Neuronal stem cell (in vitro differentiated cells): ENCODE data around the gene TMEM121B.

ENCODE experiments used
- DNase-seq: peaks from one replicate; pipeline ENCODE4 v3.0.0-alpha.2; 2013; ENCODE audit warnings: low spot score
- H2AFZ ChIP-seq: one replicate; pipeline ENCODE4 v1.6.1; 2013; ENCODE audit warnings: mild to moderate bottlenecking, low read length, inconsistent platforms
- H2AK5ac ChIP-seq: 2 replicates; pipeline ENCODE4 v1.6.1; 2013; ENCODE audit warnings: low read depth, mild to moderate bottlenecking, inconsistent platforms, low read length, moderate library complexity, mixed read lengths
- H2BK120ac ChIP-seq: 2 replicates; pipeline ENCODE4 v1.6.1; 2013; ENCODE audit warnings: low read depth, mild to moderate bottlenecking, inconsistent platforms, low read length, moderate library complexity, mixed read lengths
- H2BK12ac ChIP-seq: one replicate; pipeline ENCODE4 v1.6.1; 2013; ENCODE audit warnings: low read length, inconsistent platforms
- H2BK15ac ChIP-seq: 2 replicates; pipeline ENCODE4 v1.6.1; 2013; ENCODE audit warnings: mild to moderate bottlenecking, low read length, inconsistent platforms, mixed read lengths
- H2BK5ac ChIP-seq: one replicate; pipeline ENCODE4 v1.6.1; 2013; ENCODE audit warnings: inconsistent platforms, mild to moderate bottlenecking, low read length, moderate library complexity
- H3K14ac ChIP-seq: one replicate; pipeline ENCODE4 v1.6.1; 2013; ENCODE audit warnings: low read length, inconsistent platforms
- H3K18ac ChIP-seq: 2 replicates; pipeline ENCODE4 v1.6.1; 2013; ENCODE audit warnings: low read length, inconsistent platforms
- H3K23ac ChIP-seq: 2 replicates; pipeline ENCODE4 v1.6.1; 2013; ENCODE audit warnings: low read depth, mild to moderate bottlenecking, mixed read lengths, low read length, inconsistent platforms; ENCODE audit not compliant: poor library complexity
- H3K27ac ChIP-seq: replicated peaks from 3 replicates; pipeline ENCODE4 v1.5.1; 2013; ENCODE audit warnings: low read length, inconsistent platforms
- H3K27me3 ChIP-seq, 3 experiments: 2 replicates each; pipeline ENCODE4 v1.6.1; 2013; ENCODE audit warnings: low read length in 3 of 3, mild to moderate bottlenecking in 2 of 3, inconsistent platforms in 1 of 3, low read depth in 1 of 3, mixed read lengths in 1 of 3, moderate library complexity in 1 of 3; ENCODE audit not compliant: control insufficient read depth in 3 of 3, insufficient read depth in 3 of 3
- H3K36me3 ChIP-seq, 2 donors: replicated peaks in 1 of 2; 2 replicates each; pipeline ENCODE4 v1.6.1; 2013; ENCODE audit warnings: low read length in 2 of 2; ENCODE audit not compliant: control insufficient read depth in 2 of 2, insufficient read depth in 2 of 2
- H3K4ac ChIP-seq: 2 replicates; pipeline ENCODE4 v1.6.1; 2013; ENCODE audit warnings: inconsistent platforms, mild to moderate bottlenecking, low read length, moderate library complexity
- H3K4me1 ChIP-seq, 2 donors: 1 replicate in 1 of 2; 2 replicates in 1 of 2; pipeline ENCODE4 v1.6.1; 2013; ENCODE audit warnings: low read length in 2 of 2, low read depth in 1 of 2; ENCODE audit not compliant: control insufficient read depth in 2 of 2, insufficient read depth in 1 of 2
- H3K4me2 ChIP-seq: one replicate; pipeline ENCODE4 v1.6.1; 2013; ENCODE audit warnings: mild to moderate bottlenecking, low read length, inconsistent platforms; ENCODE audit not compliant: insufficient read depth, poor library complexity, severe bottlenecking
- H3K4me3 ChIP-seq, 2 donors: 2 replicates each; pipeline ENCODE4 v1.5.1; 2013; ENCODE audit warnings: low read length in 2 of 2, mild to moderate bottlenecking in 2 of 2, inconsistent platforms in 1 of 2, moderate library complexity in 1 of 2
- H3K79me1 ChIP-seq: one replicate; pipeline ENCODE4 v1.6.1; 2013; ENCODE audit warnings: low read depth, mild to moderate bottlenecking, inconsistent platforms, low read length, moderate library complexity
- H3K9ac ChIP-seq: one replicate; pipeline ENCODE4 v1.6.1; 2013; ENCODE audit warnings: mild to moderate bottlenecking, low read depth, low read length, inconsistent platforms; ENCODE audit not compliant: poor library complexity
- H3K9me3 ChIP-seq, 2 donors: replicated peaks in 1 of 2; 2 replicates each; pipeline versions ENCODE3 to v1.6.1; 2013; ENCODE audit warnings: low read length in 2 of 2, mild to moderate bottlenecking in 2 of 2, inconsistent platforms in 1 of 2, low read depth in 1 of 2, mixed read lengths in 1 of 2, moderate library complexity in 1 of 2; ENCODE audit not compliant: control insufficient read depth in 2 of 2, insufficient read depth in 1 of 2
- H4K8ac ChIP-seq: one replicate; pipeline ENCODE4 v1.6.1; 2013; ENCODE audit warnings: low read depth, mild to moderate bottlenecking, inconsistent platforms, low read length, moderate library complexity
- H4K91ac ChIP-seq: one replicate; pipeline ENCODE4 v1.6.1; 2013; ENCODE audit warnings: low read length, low read depth, mild to moderate bottlenecking, inconsistent platforms; ENCODE audit not compliant: poor library complexity
- WGBS, 2 donors: extraction: QIAGEN DNeasy Blood & Tissue Kit; methylation state at CpG; one replicate each; pipeline ENCODE4 v1.1.7; 2013; ENCODE audit warnings: missing lambda C conversion rate in 2 of 2, mixed read lengths in 1 of 2; ENCODE audit not compliant: insufficient read length in 2 of 2, insufficient replicate concordance in 1 of 2; ENCODE audit errors: extremely low coverage in 2 of 2; 5-methylcytosine and 5-hydroxymethylcytosine counted together

TMEM121B gene

DNA sequence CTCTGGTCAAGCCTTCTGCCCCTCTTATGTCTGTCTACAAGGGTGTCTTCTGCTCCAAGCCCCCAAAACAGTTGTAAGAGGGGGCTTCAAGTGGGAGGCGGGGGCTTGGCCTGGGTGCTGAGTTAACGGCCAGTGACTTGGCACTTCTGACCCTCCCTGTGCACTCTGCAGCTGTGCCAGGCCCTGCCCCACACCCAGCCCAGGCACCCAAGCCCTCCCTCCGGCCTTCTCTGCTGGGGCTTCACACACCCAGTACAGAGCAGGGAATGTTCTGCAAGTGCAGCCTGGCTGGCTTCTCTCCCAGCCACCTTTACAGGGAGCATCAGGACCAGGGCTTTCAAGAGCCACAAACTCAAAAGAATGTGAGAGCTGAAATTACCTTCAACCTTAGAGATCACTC is 3.8 kb downstream of the TMEM121B start:
- no peak for DNase-seq
- Histone ChIP-seq H3K4me2 (no peak overlapping the region), H2BK120ac (no peak overlapping the region), H3K4me3 (peak overlapping the region in 1 of 2 donors; percentile 46), H3K27ac (no peak overlapping the region), H3K23ac (no peak overlapping the region), H3K14ac (no peak overlapping the region), H3K27me3 (peaks cover 0 to 6% (median 0%) of the 10 kb centered on the region in 3 experiments), H3K4me1 (peaks cover 21% of the 10 kb centered on the region in 2 donors), H3K9me3 (no peaks in the 10 kb centered on the region), H3K18ac (no peak overlapping the region), H2AK5ac (no peak overlapping the region), H4K91ac (no peak overlapping the region), H3K9ac (peak overlapping the region; percentile 15), H3K36me3 (peaks cover 0 to 7% of the 10 kb centered on the region in 2 donors), H3K79me1 (peaks cover 4% of the 10 kb centered on the region), H2AFZ (no peak overlapping the region), H4K8ac (no peak overlapping the region), H3K4ac (no peak overlapping the region), H2BK12ac (no peak overlapping the region), H2BK15ac (no peak overlapping the region), H2BK5ac (no peak overlapping the region)
- WGBS, 2 donors: no CpG with 5 or more reads among the region's 3 CpGs

DNA sequence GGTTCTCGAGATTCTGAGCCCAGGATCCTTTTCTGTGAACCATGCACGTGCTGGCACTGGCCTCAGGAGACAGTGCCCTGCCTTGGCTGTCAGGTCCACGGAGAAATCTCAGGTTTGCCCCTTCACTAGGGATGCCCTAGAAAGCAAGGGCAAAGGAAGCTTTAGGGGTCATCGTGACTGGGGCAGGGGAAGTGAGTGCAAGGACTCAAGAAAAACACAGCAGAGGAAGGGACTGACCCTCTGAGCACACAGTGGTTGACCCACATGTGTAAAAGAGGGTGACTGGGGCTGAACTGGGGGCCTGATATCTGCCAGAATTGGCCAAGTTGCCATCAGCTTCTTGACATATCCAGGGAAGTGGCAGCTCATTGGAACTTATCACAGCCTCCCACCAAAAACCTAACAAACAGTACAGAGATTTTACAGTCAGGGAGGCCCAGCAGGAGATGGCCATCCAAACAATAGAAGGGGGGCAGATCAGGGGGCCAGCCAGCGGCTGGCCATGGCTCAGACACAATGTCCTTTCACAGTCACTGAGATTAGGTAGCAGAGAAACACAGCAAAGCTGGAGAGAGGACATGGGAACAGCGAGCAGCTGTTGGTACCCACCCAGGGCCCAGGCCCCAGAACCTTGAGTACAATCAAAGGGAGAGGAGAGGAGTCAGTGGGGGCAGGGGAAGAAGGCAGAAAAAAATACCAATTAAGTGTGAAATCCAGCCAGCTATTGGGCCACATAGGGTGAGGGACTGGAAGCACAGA is 4.4 kb downstream of the TMEM121B start:
- Histone ChIP-seq H3K4ac (no peak overlapping the region), H3K79me1 (peaks cover 4% of the 10 kb centered on the region), H3K27me3 (peaks cover 0 to 6% (median 0%) of the 10 kb centered on the region in 3 experiments), H3K27ac (no peak overlapping the region), H3K9me3 (no peaks in the 10 kb centered on the region), H2BK15ac (no peak overlapping the region), H3K18ac (no peak overlapping the region), H3K14ac (no peak overlapping the region), H3K4me1 (peaks cover 16 to 18% of the 10 kb centered on the region in 2 donors), H2AFZ (no peak overlapping the region), H3K23ac (peak overlapping the region; percentile 61), H2BK12ac (no peak overlapping the region), H2AK5ac (no peak overlapping the region), H2BK120ac (no peak overlapping the region), H3K4me3 (no peak overlapping the region), H4K8ac (no peak overlapping the region), H3K4me2 (no peak overlapping the region), H4K91ac (no peak overlapping the region), H3K9ac (peak overlapping the region; percentile 15), H3K36me3 (peaks cover 0 to 7% of the 10 kb centered on the region in 2 donors), H2BK5ac (no peak overlapping the region)
- no CpG with 5 or more reads among the region's 6 CpGs for WGBS, 2 donors
- no peak for DNase-seq

DNA sequence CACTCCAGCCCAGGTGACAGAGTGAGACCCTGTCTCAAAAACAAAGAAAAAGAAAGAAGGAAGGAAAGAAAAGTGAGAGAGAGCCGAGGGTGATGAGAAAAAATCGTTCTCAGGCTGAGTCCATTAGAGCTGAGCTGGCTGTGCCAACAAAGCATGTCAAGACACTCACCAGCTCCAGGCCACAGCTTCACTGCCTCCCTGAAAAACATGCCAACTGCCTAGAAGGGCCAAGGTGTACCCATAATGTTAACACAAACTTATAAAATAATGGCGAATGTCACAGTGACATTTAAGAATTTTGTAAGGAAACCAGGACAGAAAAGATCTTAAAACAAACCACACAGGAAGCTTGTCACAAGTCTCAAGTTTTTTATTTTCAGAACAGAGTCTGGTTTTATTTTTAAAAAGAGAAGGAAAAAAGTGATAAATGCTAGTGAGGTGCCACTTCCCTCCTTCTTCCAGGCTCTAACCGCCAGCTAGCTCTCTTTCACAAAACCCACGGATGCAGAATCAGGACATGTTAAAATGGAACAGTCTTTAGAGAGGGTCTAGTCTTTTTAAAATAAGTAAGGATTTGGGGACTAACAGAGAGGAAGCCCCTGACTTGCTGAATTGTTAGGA is 5.1 kb downstream of the TMEM121B start:
- Histone ChIP-seq H3K36me3 (peaks cover 0 to 7% of the 10 kb centered on the region in 2 donors), H4K8ac (no peak overlapping the region), H3K27ac (no peak overlapping the region), H3K79me1 (peaks cover 4% of the 10 kb centered on the region), H2BK5ac (no peak overlapping the region), H2AK5ac (no peak overlapping the region), H3K4me1 (peaks cover 16 to 18% of the 10 kb centered on the region in 2 donors), H3K14ac (no peak overlapping the region), H3K4me2 (no peak overlapping the region), H3K9me3 (no peaks in the 10 kb centered on the region), H3K9ac (no peak overlapping the region), H4K91ac (no peak overlapping the region), H2BK12ac (no peak overlapping the region), H2BK15ac (no peak overlapping the region), H3K4ac (no peak overlapping the region), H3K23ac (no peak overlapping the region), H2BK120ac (no peak overlapping the region), H3K27me3 (peaks cover 0 to 6% (median 0%) of the 10 kb centered on the region in 3 experiments), H3K18ac (no peak overlapping the region), H2AFZ (no peak overlapping the region), H3K4me3 (no peak overlapping the region)
- no peak for DNase-seq
- no CpG with 5 or more reads among the region's 5 CpGs for WGBS, 2 donors

DNA sequence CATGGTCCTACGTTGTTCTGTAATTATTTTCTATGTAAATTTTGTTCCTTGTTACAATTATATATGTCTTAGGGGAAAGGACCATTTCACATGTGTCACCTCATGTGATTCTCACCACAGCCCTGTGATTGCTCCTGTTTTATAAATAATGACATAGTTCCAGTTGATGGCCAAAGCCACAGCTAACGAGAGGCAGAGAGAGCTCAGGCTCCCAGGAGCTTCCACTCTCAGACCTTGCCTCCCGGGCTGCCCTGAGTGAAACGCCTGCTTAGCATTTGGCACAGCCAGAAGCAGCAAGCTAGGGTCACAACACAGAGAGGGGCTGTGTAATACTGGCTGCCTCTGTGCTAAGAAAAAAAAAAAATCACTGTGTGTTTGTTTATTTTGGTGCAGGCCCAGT is 5.9 kb downstream of the TMEM121B start:
- no peak overlapping the region for H3K14ac ChIP-seq
- H2BK120ac ChIP-seq: no peak overlapping the region
- peaks cover 0 to 6% (median 0%) of the 10 kb centered on the region in 3 experiments for H3K27me3 ChIP-seq
- DNase-seq: no peak
- no peak overlapping the region for H3K18ac ChIP-seq
- H2AK5ac ChIP-seq: no peak overlapping the region
- H3K9ac ChIP-seq: no peak overlapping the region
- no peak overlapping the region for H3K23ac ChIP-seq
- no peak overlapping the region for H2BK15ac ChIP-seq
- H3K4me2 ChIP-seq: no peak overlapping the region
- no peak overlapping the region for H3K27ac ChIP-seq
- no peak overlapping the region for H4K8ac ChIP-seq
- H3K36me3 ChIP-seq: peaks cover 0 to 7% of the 10 kb centered on the region in 2 donors
- H2AFZ ChIP-seq: no peak overlapping the region
- H4K91ac ChIP-seq: no peak overlapping the region
- no peak overlapping the region for H3K4me3 ChIP-seq
- no peak overlapping the region for H3K4ac ChIP-seq
- H2BK12ac ChIP-seq: no peak overlapping the region
- WGBS, 2 donors: no CpG with 5 or more reads among the region's 4 CpGs
- H3K79me1 ChIP-seq: peaks cover 4% of the 10 kb centered on the region
- H3K4me1 ChIP-seq: peaks cover 15 to 18% of the 10 kb centered on the region in 2 donors
- no peak overlapping the region for H2BK5ac ChIP-seq
- no peaks in the 10 kb centered on the region for H3K9me3 ChIP-seq
